ENCODE results near the gene WFIKKN1.

WFIKKN1 gene

GRCh38 chr16:654034-654433 lies 23.2 kb downstream of the WFIKKN1 start:
- Histone ChIP-seq H2AFZ (ENCODE audit: low read depth, low read length) (no peak overlapping the region), H3K79me2 (ENCODE audit: low read length) (peaks cover 7% of the 10 kb centered on the region; the same call in 1 of the 2 replicates), H3K27me3 (ENCODE audit: low read depth, low read length) (no peaks in the 10 kb centered on the region), H3K9me3 (ENCODE audit: insufficient read depth, low read length) (no peaks in the 10 kb centered on the region), H3K27ac (ENCODE audit: low read length) (no peak overlapping the region), H3K36me3 (replicated peaks; ENCODE audit: low read depth, low read length) (no peaks in the 10 kb centered on the region), H3K4me2 (ENCODE audit: low read length) (no peak overlapping the region), H4K20me1 (ENCODE audit: insufficient read depth, low read length) (no peaks in the 10 kb centered on the region), H3K4me1 (ENCODE audit: low read length) (peaks cover 7% of the 10 kb centered on the region; the same call in 1 of the 2 replicates), H3K9ac (ENCODE audit: low read length) (no peak overlapping the region), H3K4me3 (ENCODE audit: low read length) (no peak overlapping the region)
- TF ChIP-seq EZH2phosphoT487 (IDR thresholded peaks at IDR 0.05; ENCODE audit: low read depth) (no peak), CTCF (IDR thresholded peaks at IDR 0.05; ENCODE audit: low read depth, low read length) (no peak)

GRCh38 chr16:657487-657886 lies 26.7 kb downstream of the WFIKKN1 start:
- Histone ChIP-seq H3K79me2 (ENCODE audit: low read length) (no peaks in the 10 kb centered on the region), H3K27ac (ENCODE audit: low read length) (no peak overlapping the region), H3K4me2 (ENCODE audit: low read length) (no peak overlapping the region), H3K4me3 (ENCODE audit: low read length) (no peak overlapping the region), H4K20me1 (ENCODE audit: insufficient read depth, low read length) (no peaks in the 10 kb centered on the region), H3K9me3 (ENCODE audit: insufficient read depth, low read length) (no peaks in the 10 kb centered on the region), H2AFZ (ENCODE audit: low read depth, low read length) (no peak overlapping the region), H3K36me3 (replicated peaks; ENCODE audit: low read depth, low read length) (peaks cover 4% of the 10 kb centered on the region), H3K27me3 (ENCODE audit: low read depth, low read length) (no peaks in the 10 kb centered on the region), H3K4me1 (ENCODE audit: low read length) (peaks cover 3% of the 10 kb centered on the region; the same call in 1 of the 2 replicates), H3K9ac (ENCODE audit: low read length) (no peak overlapping the region)
- TF ChIP-seq EZH2phosphoT487 (IDR thresholded peaks at IDR 0.05; ENCODE audit: low read depth) (no peak), CTCF (IDR thresholded peaks at IDR 0.05; ENCODE audit: low read depth, low read length) (no peak)

GRCh38 chr16:658679-659571 lies 28.1 kb downstream of the WFIKKN1 start:
- H3K27ac ChIP-seq (ENCODE audit: low read length) = no peak overlapping the region
- no peak overlapping the region for H3K4me3 ChIP-seq (ENCODE audit: low read length)
- H3K4me2 ChIP-seq (ENCODE audit: low read length) = no peak overlapping the region
- peaks cover 4% of the 10 kb centered on the region for H3K36me3 ChIP-seq (replicated peaks; ENCODE audit: low read depth, low read length)
- H2AFZ ChIP-seq (ENCODE audit: low read depth, low read length) = no peak overlapping the region
- no peaks in the 10 kb centered on the region for H3K9me3 ChIP-seq (ENCODE audit: insufficient read depth, low read length)
- H3K27me3 ChIP-seq (ENCODE audit: low read depth, low read length) = no peaks in the 10 kb centered on the region
- no peak overlapping the region for H3K9ac ChIP-seq (ENCODE audit: low read length)
- TF ChIP-seq EZH2phosphoT487 (IDR thresholded peaks at IDR 0.05; ENCODE audit: low read depth) (no peak), CTCF (IDR thresholded peaks at IDR 0.05; ENCODE audit: low read depth, low read length) (peak; percentile 20)
- H3K79me2 ChIP-seq (ENCODE audit: low read length) = no peaks in the 10 kb centered on the region
- peaks cover 3% of the 10 kb centered on the region; the same call in 1 of the 2 replicates for H3K4me1 ChIP-seq (ENCODE audit: low read length)
- H4K20me1 ChIP-seq (ENCODE audit: insufficient read depth, low read length) = no peaks in the 10 kb centered on the region

- Histone ChIP-seq H2AFZ (ENCODE audit: low read depth, low read length) (no peak overlapping the region), H3K4me2 (ENCODE audit: low read length) (no peak overlapping the region), H3K4me1 (ENCODE audit: low read length) (peaks cover 3% of the 10 kb centered on the region; the same call in 1 of the 2 replicates), H3K9me3 (ENCODE audit: insufficient read depth, low read length) (no peaks in the 10 kb centered on the region), H3K79me2 (ENCODE audit: low read length) (no peaks in the 10 kb centered on the region), H3K9ac (ENCODE audit: low read length) (no peak overlapping the region), H3K27ac (ENCODE audit: low read length) (no peak overlapping the region), H3K4me3 (ENCODE audit: low read length) (no peak overlapping the region), H3K27me3 (ENCODE audit: low read depth, low read length) (no peaks in the 10 kb centered on the region), H4K20me1 (ENCODE audit: insufficient read depth, low read length) (no peaks in the 10 kb centered on the region), H3K36me3 (replicated peaks; ENCODE audit: low read depth, low read length) (peaks cover 4% of the 10 kb centered on the region)
- TF ChIP-seq CTCF (IDR thresholded peaks at IDR 0.05; ENCODE audit: low read depth, low read length) = no peak
- no peak for TF ChIP-seq EZH2phosphoT487 (IDR thresholded peaks at IDR 0.05; ENCODE audit: low read depth)
These were observed 28.8 kb downstream of the WFIKKN1 start for GRCh38 chr16:659618-660017.
